ENCODE data around the gene ITGB1BP1.
A peak's percentile ranks its signal among the peaks of the same experiment; 100 is the strongest.

ITGB1BP1 gene, protein sequence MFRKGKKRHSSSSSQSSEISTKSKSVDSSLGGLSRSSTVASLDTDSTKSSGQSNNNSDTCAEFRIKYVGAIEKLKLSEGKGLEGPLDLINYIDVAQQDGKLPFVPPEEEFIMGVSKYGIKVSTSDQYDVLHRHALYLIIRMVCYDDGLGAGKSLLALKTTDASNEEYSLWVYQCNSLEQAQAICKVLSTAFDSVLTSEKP

GRCh38 chr2:9423100-9423921 lies at the start of gene ITGB1BP1, which contains the start of gene CPSF3:
TSS of gene ITGB1BP1 (minus strand) at chr2:9423528. CDS start at chr2:9418697, 4,831 bp downstream.
TSS of gene CPSF3 (plus strand) at chr2:9423654. CDS start at chr2:9423774, 120 bp downstream.
- DNase-seq (ENCODE audit: low read depth in 2 of 2) = peak; percentile 95

DNA sequence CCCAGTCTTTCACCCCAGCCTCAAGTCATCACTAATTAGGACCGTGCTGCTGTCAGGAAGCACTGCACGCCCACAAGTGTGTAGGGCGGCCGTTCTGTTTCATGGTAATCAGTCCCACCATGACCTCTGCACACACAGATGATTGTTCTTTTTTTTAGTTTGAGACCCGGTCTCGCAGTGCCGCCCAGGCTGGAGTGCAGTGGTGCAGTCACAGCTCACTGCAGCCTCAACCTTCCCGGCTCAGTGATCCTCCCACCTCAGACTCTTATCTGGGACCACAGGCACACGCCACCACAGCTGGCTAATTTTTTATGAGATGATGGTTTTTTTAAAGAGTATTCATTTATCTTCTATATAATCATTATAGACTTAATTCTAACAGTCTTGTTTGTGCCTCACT lies 49.2 kb upstream of the ITGB1BP1 start:
- DNase-seq (ENCODE audit: low read depth in 2 of 2) = no peak

GRCh38 chr2:9471206-9471605 lies 47.9 kb upstream of the ITGB1BP1 start:
- DNase-seq (ENCODE audit: low read depth in 2 of 2) = no peak

- DNase-seq (ENCODE audit: low read depth in 2 of 2) = no peak
Observed at GRCh38 chr2:9467687-9468086, 44.4 kb upstream of the ITGB1BP1 start.

DNA sequence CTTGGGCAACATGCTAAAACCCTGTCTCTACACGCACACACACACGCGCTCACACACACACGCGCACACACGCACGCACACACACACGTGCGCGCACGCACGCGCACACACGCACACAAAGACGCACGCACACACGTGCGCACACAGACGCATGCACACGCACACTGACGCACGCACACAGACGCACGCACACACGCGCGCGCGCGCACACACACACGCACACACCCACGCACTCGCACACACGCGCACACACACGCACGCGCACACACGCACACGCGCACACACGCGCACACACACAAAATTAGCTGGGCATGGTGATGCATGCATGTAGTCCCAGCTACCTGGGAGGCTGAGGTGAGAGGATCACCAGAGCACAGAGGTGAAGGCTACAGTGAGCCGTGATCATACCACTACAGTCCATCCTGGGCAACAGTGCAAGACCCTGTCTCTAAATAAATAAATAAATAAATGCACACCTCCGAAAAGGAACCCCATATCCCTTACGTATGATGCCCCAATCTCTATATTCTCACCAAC lies 42.9 kb upstream of the ITGB1BP1 start:
- no peak for DNase-seq (ENCODE audit: low read depth in 2 of 2)

GRCh38 chr2:9465170-9465569 lies 41.8 kb upstream of the ITGB1BP1 start:
- no peak for DNase-seq (ENCODE audit: low read depth in 2 of 2)

DNA sequence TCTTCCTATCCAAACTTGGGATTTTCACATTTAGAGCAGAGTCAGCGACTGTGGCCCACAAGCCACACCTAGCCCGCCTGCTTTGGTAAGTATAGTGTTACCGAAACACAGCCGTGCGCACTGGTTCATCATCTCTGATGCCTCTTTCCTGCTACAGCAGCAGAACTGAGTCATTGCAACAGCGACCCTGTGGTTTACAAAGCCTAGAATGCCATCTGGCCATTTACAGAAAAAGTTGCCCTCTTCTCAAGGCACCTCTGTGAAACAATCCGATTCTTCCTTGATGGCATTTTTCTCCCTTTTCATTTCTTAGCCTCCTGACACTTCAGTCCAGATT lies 40.3 kb upstream of the ITGB1BP1 start:
- no peak for DNase-seq (ENCODE audit: low read depth in 2 of 2)

DNA sequence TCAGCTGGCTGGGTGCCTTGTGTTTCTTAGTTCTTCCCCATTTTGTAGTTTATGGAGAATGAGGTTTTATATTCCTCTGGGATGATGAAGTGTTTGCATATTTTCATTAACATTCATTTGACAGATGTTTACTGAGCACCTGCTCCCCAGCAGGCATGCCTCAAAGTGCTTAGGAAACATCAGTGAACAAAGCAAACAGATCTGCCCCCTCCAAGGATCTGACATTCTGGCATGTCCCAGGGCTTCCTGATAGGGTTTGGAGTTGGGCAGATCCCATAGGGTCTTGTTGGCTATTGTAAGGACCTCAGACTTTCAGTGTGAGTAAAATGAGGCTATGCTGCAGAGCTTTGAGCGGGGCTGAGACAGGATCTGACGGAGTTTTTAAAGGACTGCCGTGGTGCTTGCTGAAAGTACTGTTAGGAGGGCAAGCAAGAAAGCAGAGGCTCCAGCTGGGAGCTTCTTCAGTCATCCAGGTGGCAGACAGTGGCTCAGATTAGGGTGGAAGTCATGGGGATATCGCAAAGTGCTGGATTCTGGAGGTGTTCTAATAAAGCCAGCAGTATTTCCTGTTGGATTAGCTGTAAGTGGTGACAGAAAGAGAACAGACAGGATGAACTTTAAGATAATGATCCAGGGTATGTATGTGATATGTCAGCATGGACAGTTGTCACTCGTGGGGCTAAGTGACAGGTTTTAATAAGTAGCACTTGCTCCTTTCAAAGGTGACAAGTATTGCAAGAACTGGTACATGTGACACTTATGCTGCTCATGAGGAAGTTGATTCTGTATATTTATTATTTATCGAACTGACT lies 39.8 kb upstream of the ITGB1BP1 start:
- no peak for DNase-seq (ENCODE audit: low read depth in 2 of 2)

DNA sequence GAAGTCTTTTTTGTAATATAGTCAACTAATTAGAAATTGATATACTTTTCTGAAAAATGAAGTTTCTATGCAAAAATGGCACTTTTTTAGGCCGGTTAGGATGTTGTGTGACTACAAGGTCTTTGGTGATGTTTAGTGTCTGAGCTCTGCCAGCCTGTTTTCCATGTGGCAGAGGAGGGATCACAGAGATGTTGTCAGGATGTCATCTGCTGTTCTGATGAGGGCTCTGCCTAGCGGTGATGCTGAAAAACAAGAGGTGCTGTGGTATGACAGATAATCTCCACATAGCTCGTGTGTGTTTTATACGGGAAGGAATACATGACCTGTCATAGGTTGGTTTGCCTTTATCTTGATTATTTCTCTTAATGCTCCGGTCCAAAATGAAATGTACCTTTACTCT lies 39.0 kb upstream of the ITGB1BP1 start:
- no peak for DNase-seq (ENCODE audit: low read depth in 2 of 2)

DNA sequence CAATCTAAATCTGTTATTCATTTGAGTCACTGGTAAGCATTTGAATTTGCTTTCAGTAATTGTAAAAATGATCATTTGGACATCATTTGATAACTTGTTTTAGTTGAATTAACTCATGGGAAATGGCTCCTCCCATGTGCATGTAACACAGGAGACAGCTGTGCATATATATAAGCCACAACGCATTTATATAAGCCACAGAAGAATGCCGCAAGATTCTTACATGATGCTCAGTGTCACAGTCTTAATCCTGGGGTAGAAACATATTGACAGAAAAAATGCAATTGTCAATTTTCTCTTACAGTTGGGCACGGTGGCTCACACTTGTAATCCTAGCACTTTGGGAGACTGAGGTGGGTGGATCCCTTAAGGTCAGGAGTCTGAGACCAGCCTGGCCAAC lies 37.8 kb upstream of the ITGB1BP1 start:
- no peak for DNase-seq (ENCODE audit: low read depth in 2 of 2)

DNA sequence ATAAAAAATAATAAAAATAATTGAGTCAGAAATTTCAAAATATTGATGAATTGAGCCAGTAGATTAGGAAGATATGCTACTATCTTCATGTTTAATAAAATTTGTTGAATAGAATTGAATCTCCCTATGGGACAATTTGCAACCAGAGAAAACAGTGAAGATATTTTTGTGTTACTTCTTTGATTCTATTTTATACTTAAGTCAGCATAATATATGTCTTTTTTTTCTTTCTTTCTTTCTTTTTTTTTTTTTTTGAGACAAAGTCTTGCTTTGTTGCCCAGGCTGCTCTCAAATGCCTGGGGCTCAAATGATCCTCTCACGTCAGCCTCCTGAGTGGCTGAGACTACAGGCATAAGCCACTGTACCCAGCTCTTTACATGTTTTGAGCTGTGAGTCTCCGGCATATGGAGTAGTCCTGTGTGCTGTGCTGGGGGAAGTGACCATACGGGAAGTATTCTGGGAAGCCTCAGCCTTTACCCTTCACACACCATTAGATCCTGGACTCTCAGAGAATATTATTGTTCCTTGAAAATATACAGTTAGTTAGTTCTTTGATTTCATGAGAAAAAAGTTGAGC lies 37.2 kb upstream of the ITGB1BP1 start:
- no peak for DNase-seq (ENCODE audit: low read depth in 2 of 2)

- DNase-seq (ENCODE audit: low read depth in 2 of 2) = no peak
Observed at GRCh38 chr2:9451231-9451630, 27.9 kb upstream of the ITGB1BP1 start.

DNA sequence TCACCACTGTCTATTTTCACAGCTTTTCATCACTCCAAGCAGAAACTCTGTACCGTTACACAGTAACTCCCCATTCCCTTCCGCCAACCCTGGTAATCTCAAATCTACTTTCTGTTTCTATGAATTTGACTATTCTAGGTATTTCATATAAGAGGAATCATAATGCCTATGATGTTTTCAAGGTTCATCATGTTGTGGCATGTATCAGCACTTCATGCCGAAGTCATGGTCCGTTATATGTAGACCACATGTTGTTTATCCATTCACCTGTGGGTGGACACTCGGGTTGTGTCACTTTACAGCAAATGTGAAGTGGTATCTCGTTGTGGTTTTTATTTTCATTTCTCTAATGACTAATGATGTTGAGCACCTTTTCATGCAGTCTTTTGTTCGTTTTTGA lies 21.8 kb upstream of the ITGB1BP1 start:
- DNase-seq (ENCODE audit: low read depth in 2 of 2) = no peak

GRCh38 chr2:9443526-9443925 lies 20.2 kb upstream of the ITGB1BP1 start:
- DNase-seq (ENCODE audit: low read depth in 2 of 2) = no peak

DNA sequence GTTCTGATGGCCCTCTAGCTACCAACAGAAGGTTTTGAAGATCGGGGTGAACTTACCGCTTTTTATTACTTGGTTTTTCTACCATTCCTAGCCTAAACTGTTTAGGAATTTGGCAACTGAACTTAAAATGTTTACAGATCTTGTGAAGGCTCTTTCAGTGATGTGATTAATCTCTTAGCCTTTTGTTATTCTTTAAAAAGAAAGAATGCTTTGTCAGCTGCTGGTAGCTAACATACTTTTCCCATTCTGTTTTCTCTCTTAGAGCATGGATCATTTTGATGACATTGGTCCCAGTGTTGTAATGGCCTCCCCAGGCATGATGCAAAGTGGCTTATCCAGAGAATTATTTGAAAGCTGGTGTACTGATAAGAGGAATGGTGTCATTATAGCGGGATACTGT lies 18.2 kb upstream of the ITGB1BP1 start:
- no peak for DNase-seq (ENCODE audit: low read depth in 2 of 2)

- DNase-seq (ENCODE audit: low read depth in 2 of 2) = no peak
Observed at GRCh38 chr2:9440058-9440727, 16.9 kb upstream of the ITGB1BP1 start.

DNA sequence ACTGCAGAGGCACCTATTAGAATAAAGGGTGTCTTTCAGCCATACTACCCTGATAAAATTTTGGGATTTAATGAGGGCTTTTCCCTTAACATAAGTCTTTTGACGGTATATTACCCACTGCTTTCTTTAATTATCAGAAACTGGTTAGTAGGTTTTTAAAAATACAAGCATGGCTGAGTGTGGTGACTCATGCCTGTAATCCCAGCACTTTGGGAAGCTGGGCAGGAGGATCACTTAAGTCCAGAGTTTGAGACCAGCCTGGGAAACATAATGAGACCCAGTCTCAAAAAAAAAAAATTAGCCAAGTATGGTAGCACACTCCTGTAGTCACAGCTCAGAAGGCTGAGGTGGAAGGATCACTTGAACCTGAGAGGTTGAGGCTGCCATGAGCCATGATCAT lies 16.2 kb upstream of the ITGB1BP1 start:
- DNase-seq (ENCODE audit: low read depth in 2 of 2) = no peak

- no peak for DNase-seq (ENCODE audit: low read depth in 2 of 2)
Observed at GRCh38 chr2:9434489-9434888, 11.2 kb upstream of the ITGB1BP1 start.

DNA sequence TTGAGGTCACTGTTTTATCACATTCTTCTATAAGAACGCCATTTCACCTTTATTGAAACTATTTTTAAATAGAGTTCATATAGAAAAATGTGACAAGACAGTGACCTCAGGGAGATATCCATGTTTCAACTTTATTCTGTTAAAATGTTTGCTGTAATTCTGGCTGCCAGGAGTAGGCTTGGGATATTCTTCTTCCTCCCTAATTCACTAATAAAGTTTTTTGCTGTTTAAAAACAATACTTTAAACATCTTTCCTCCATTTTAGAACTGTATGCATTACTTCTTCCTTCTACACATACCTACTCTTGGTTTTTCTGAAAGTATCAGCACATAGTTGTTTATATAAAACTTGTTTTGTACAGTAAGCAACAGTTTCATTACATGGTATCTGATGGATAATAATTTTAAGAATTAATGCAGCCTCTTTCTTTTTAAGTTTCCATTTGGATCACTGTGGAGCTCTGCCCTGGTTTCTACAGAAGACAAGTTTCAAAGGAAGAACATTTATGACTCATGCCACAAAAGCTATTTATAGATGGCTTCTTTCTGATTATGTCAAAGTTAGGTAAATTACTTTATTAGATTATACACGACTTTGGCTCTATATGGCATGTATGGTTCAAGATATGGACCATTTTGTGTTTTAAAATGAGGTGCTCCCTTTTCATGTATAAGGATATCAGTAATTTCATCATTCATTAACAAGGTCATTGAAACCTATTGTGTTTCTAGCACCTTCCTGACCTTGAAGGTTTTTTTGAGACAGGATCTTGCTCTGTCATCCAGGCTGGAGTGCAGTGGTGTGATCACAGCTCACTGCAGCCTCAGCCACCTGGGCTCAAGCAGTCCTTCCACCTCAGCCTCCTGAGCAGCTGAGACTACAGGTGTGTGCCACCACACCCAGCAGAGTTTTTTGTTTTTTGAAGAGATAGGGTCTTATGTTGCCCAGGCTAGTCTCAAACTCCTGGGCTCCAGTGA lies 7.3 kb upstream of the ITGB1BP1 start:
- no peak for DNase-seq (ENCODE audit: low read depth in 2 of 2)

DNA sequence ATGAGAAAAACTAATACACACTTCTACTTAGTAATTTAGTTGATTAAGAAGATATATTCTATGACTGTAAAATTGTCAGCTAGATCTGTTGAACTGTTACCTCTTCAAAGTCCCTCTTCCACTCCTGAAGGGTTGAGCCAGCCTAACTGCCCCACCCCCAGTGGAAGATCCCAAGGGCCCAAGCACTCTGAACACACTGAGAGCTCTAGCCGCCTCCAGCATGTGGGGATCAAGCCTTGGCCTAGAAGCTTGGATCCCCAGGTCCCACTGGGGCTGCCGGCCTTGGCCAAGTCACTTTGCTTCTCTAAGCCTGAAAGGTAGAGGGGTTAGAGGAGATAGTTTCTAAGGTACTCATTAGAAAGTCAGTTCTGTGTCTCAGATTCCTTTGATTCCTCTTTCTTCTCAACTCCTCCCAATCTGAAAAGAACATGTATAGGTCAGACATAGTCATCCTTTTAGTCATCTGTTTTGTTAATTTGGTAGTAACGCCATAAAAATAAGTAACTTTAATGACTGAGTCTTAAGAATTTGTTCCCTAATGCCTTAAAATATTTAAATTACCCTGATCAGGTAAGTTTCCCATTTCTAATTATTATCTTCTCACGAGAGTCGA lies 5.7 kb upstream of the ITGB1BP1 start:
- DNase-seq (ENCODE audit: low read depth in 2 of 2) = no peak

Measured in activated CD8-positive, alpha-beta memory T cell treated with anti-CD3 and anti-CD28 coated beads for 4 hours (primary cell).